Peyer's patch (tissue), 4 donors: Measurements from ENCODE around the gene RSAD1. TPM values are rescaled to one million over a fixed set of nuclear protein-coding genes. Genes with fewer than 3 reads are reported as not detected.
A peak's percentile ranks its signal among the peaks of the same experiment; 100 is the strongest.

Experiments used
- DNase-seq, 3 donors: peaks; one replicate each; pipeline ENCODE4 v3.0.0-alpha.2; 2017 to 2019
- H3K27ac ChIP-seq, 4 donors: fragments of 200-600 bp; sonication (generic); one replicate each; pipeline ENCODE4 v1.5.1; 2016 to 2019
- H3K27me3 ChIP-seq, 2 donors: fragments of 200-600 bp; sonication (generic); one replicate each; pipeline ENCODE4 v1.5.1; 2019
- H3K36me3 ChIP-seq, 3 donors: fragments of 200-600 bp; sonication (generic); one replicate each; pipeline ENCODE4 v1.5.1; 2016 to 2019
- H3K4me1 ChIP-seq, 4 donors: fragments of 200-600 bp; sonication (generic); one replicate each; pipeline ENCODE4 v1.5.1; 2016 to 2019
- H3K4me3 ChIP-seq, 4 donors: fragments of 200-600 bp; sonication (generic); 1 replicate in 3 of 4; 2 replicates in 1 of 4; pipeline ENCODE4 v1.5.1; 2016 to 2019; ENCODE audit warnings: mild to moderate bottlenecking in 1 of 4
- H3K9me3 ChIP-seq, 4 donors: fragments of 200-600 bp; sonication (generic); one replicate each; pipeline ENCODE4 v1.5.1; 2016 to 2019; ENCODE audit warnings: mild to moderate bottlenecking in 1 of 4
- CTCF ChIP-seq, 6 experiments: fragments of 450-650 bp in 4 of 6; fragments of 200-600 bp in 2 of 6; sonication (generic) in 1 of 6; IDR thresholded peaks; one replicate each; pipeline ENCODE4 v1.5.1; 2017 to 2019; ENCODE audit warnings: antibody characterized with exemption in 6 of 6, mild to moderate bottlenecking in 3 of 6, moderate library complexity in 1 of 6
- POLR2A ChIP-seq, 2 donors: fragments of 450-650 bp; IDR thresholded peaks; one replicate each; pipeline ENCODE4 v1.5.1; 2017; ENCODE audit warnings: antibody characterized with exemption in 2 of 2, mild to moderate bottlenecking in 2 of 2, moderate library complexity in 2 of 2
- total RNA-seq, 4 donors: library from RNA; depleted of rRNA; stranded (reverse); fragments of >200 nt; gene quantifications; one replicate each; pipeline ENCODE4 v1.1.0, GENCODE V29; 2016

RSAD1 gene
- total RNA-seq, 4 donors from 2014 or later: 24.3 to 53.4 (median 39.5) TPM

DNA sequence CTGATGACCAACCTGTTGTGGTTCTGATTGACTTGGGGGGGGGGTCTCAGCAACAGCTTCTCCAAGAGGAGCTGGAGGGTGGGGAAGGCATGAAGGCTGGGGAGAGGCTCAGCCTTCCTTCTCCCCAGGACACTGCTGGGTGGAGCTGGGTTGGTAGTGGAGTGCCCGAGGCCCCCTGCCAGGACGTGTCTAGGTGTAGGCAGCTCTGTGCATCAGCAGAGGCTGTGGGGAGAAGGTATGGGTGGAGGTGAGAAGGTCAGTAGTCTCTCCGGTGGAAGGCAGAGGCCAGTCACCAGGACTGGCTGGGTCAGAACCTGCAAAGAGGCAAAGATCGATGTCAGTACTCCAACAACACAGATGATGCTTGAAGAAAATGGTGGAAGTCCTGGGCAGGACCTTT, 13.9 kb upstream of the RSAD1 start:
- no peak for DNase-seq
- Histone ChIP-seq H3K9me3 (no peaks in the 10 kb centered on the region), H3K27me3 (peaks cover 0 to 4% of the 10 kb centered on the region in 2 donors), H3K4me3 (no peak overlapping the region), H3K36me3 (peaks cover 0 to 24% (median 0%) of the 10 kb centered on the region in 3 donors), H3K4me1 (peaks cover 0 to 33% (median 8%) of the 10 kb centered on the region in 4 donors), H3K27ac (no peak overlapping the region)
- TF ChIP-seq CTCF (IDR thresholded peaks at IDR 0.05) (no peak), POLR2A (IDR thresholded peaks at IDR 0.05) (no peak)

- H3K36me3 ChIP-seq: peaks cover 0 to 24% (median 0%) of the 10 kb centered on the region in 3 donors
- DNase-seq: no peak
These were observed 13.5 kb upstream of the RSAD1 start for GRCh38 chr17:50465171-50465570.

GRCh38 chr17:50465635-50466034, 13.0 kb upstream of the RSAD1 start:
- H3K4me1 ChIP-seq: peaks cover 4 to 33% (median 8%) of the 10 kb centered on the region in 4 donors
- peaks cover 0 to 4% of the 10 kb centered on the region in 2 donors for H3K27me3 ChIP-seq
- no peak for DNase-seq
- H3K36me3 ChIP-seq: peaks cover 0 to 24% (median 0%) of the 10 kb centered on the region in 3 donors
- H3K27ac ChIP-seq: no peak overlapping the region
- TF ChIP-seq POLR2A (IDR thresholded peaks at IDR 0.05) (no peak), CTCF (IDR thresholded peaks at IDR 0.05) (no peak)
- no peaks in the 10 kb centered on the region for H3K9me3 ChIP-seq
- no peak overlapping the region for H3K4me3 ChIP-seq

More at GRCh38 chr17:50465171-50465570, 13.5 kb upstream of the RSAD1 start:
- no peak overlapping the region for H3K4me3 ChIP-seq
- peaks cover 0 to 4% of the 10 kb centered on the region in 2 donors for H3K27me3 ChIP-seq
- no peaks in the 10 kb centered on the region for H3K9me3 ChIP-seq
- no peak overlapping the region for H3K27ac ChIP-seq
- peaks cover 4 to 33% (median 8%) of the 10 kb centered on the region in 4 donors for H3K4me1 ChIP-seq
- TF ChIP-seq CTCF (IDR thresholded peaks at IDR 0.05) (no peak), POLR2A (IDR thresholded peaks at IDR 0.05) (no peak)

GRCh38 chr17:50466371-50467113, 12.1 kb upstream of the RSAD1 start:
- DNase-seq: peak in 2 of 3 donors; percentile 74 to 77
- Histone ChIP-seq H3K4me3 (no peak overlapping the region), H3K27me3 (peaks cover 0 to 4% of the 10 kb centered on the region in 2 donors), H3K9me3 (no peaks in the 10 kb centered on the region), H3K4me1 (peaks cover 4 to 33% (median 8%) of the 10 kb centered on the region in 4 donors), H3K36me3 (peaks cover 0 to 26% (median 0%) of the 10 kb centered on the region in 3 donors), H3K27ac (peak overlapping the region in 3 of 4 donors; percentile 36 to 79 (median 54))
- TF ChIP-seq POLR2A (IDR thresholded peaks at IDR 0.05) (no peak), CTCF (IDR thresholded peaks at IDR 0.05) (no peak)

DNA sequence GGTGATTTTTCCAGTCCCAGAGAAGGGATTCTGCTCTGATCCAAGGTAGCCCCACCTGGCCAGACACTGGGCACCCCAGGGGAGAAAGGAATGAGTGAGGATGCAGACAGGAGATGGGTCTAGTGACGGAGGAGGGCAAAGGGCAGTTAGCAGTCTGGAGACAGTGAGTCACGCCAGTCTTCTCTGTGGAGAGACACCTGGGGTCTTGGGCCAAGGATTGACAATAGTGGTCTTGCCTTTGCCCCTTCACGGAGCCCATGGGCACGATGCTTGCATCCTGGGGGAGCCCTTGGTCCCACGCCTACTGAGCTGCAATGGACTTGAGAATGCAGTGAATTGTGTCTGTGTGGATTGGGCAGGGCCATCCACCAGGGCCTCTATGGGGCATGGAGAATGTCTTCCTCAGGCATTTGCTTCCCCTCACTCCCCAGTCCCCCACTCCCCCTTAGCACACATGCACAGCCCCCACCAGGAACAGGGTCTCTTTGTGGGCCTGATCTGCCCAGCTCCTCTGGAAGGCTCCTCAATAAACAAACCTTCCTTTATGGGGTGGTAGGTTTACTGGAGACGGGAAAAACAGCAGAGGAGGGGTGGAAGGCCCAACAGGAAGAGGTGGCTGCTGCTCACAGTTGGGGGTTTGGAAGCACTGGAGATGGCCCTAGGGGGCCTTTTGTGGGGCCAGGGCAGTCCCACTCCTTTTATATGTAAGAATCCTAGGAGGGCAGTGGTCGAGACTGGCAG, 11.4 kb upstream of the RSAD1 start:
- no peak for TF ChIP-seq CTCF (IDR thresholded peaks at IDR 0.05)
- H3K27ac ChIP-seq: peak overlapping the region in 2 of 4 donors; percentile 54 to 79
- peak in 1 of 3 donors; percentile 68 for DNase-seq

More for the DNA sequence above, 11.4 kb upstream of the RSAD1 start:
- Histone ChIP-seq H3K27me3 (peaks cover 0 to 4% of the 10 kb centered on the region in 2 donors), H3K36me3 (peaks cover 0 to 25% (median 0%) of the 10 kb centered on the region in 3 donors), H3K4me3 (no peak overlapping the region), H3K9me3 (no peaks in the 10 kb centered on the region), H3K4me1 (peaks cover 4 to 33% (median 8%) of the 10 kb centered on the region in 4 donors)
